ENCODE results near the gene SLC9A3. TPM values are rescaled to one million over a fixed set of nuclear protein-coding genes. Genes with fewer than 3 reads are reported as not detected.
"Not testable (repeated sequence)": the region's sequence is repeated elsewhere in the genome, so short reads cannot be mapped to it uniquely, and the experiment has no call there.

Gene SLC9A3
- total RNA-seq, 1 donor from 2014 or later: 537 TPM

GRCh38 chr5:507986-508575 lies 16.2 kb downstream of the SLC9A3 start:
- DNase-seq (ENCODE audit: low spot score): not testable (repeated sequence)

- peak; percentile 91 for DNase-seq (ENCODE audit: low spot score)
These were observed 18.2 kb downstream of the SLC9A3 start for GRCh38 chr5:505951-506525.

GRCh38 chr5:504326-505154 lies 19.7 kb downstream of the SLC9A3 start:
- no peak for DNase-seq (ENCODE audit: low spot score)

- no peak for DNase-seq (ENCODE audit: low spot score)
These were observed 21.7 kb downstream of the SLC9A3 start for GRCh38 chr5:502325-503079.

GRCh38 chr5:501831-502184 lies 22.4 kb downstream of the SLC9A3 start:
- no peak for DNase-seq (ENCODE audit: low spot score)

- DNase-seq (ENCODE audit: low spot score): peak; percentile 61
These were observed 23.0 kb downstream of the SLC9A3 start for GRCh38 chr5:501105-501830.

- no peak for DNase-seq (ENCODE audit: low spot score)
These were observed 23.8 kb downstream of the SLC9A3 start for GRCh38 chr5:500491-500890.

- peak; percentile 85 for DNase-seq (ENCODE audit: low spot score)
These were observed 24.7 kb downstream of the SLC9A3 start for GRCh38 chr5:499233-500209.

- no peak for DNase-seq (ENCODE audit: low spot score)
These were observed 26.3 kb downstream of the SLC9A3 start for GRCh38 chr5:497871-498509.

- peak; percentile 46 for DNase-seq (ENCODE audit: low spot score)
These were observed 27.1 kb downstream of the SLC9A3 start for GRCh38 chr5:497090-497700.

GRCh38 chr5:496028-496427 lies 28.2 kb downstream of the SLC9A3 start:
- DNase-seq (ENCODE audit: low spot score): no peak

GRCh38 chr5:494667-495255 lies 29.5 kb downstream of the SLC9A3 start:
- no peak for DNase-seq (ENCODE audit: low spot score)

GRCh38 chr5:493758-494157 lies 30.5 kb downstream of the SLC9A3 start:
- DNase-seq (ENCODE audit: low spot score): no peak

- DNase-seq (ENCODE audit: low spot score): no peak
These were observed 31.0 kb downstream of the SLC9A3 start for GRCh38 chr5:493119-493701.

- DNase-seq (ENCODE audit: low spot score): no peak
These were observed 31.8 kb downstream of the SLC9A3 start for GRCh38 chr5:492314-492893.

GRCh38 chr5:491856-492155 lies 32.4 kb downstream of the SLC9A3 start:
- DNase-seq (ENCODE audit: low spot score): no peak

- DNase-seq (ENCODE audit: low spot score): no peak
These were observed 33.0 kb downstream of the SLC9A3 start for GRCh38 chr5:491119-491855.

Measured in mucosa of gallbladder (tissue), 1 donor.